ENCODE results near the gene ZAP70. TPM values are rescaled to one million over a fixed set of nuclear protein-coding genes. Genes with fewer than 3 reads are reported as not detected.

The ZAP70 gene
- total and polyA plus RNA-seq, 2 of the 13 experiments (the other 11 are each of a cell fraction or from before 2014, with no cell fraction given): 0.51 to 4.0 TPM

DNA sequence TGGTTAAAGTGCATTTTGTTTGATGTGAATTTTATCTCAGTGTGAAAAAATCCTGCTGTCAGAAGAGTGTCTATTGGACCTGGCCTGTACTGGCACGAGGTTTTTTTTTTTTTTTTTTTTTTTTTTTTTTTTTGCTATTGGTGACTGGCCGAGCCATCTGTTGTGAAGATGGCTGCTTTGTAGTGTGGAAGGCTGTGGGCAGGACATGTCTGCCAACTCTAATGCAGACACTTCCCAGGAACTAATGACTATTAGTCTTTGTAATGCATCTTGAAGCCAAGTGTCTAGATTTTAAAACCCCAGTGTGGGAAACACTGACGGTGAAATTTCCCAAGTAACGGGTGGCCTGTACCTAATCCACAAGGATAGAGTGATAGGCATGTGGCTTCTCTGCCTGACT is 34.3 kb downstream of the ZAP70 start (continued):
- TF ChIP-seq, protein P1, sequence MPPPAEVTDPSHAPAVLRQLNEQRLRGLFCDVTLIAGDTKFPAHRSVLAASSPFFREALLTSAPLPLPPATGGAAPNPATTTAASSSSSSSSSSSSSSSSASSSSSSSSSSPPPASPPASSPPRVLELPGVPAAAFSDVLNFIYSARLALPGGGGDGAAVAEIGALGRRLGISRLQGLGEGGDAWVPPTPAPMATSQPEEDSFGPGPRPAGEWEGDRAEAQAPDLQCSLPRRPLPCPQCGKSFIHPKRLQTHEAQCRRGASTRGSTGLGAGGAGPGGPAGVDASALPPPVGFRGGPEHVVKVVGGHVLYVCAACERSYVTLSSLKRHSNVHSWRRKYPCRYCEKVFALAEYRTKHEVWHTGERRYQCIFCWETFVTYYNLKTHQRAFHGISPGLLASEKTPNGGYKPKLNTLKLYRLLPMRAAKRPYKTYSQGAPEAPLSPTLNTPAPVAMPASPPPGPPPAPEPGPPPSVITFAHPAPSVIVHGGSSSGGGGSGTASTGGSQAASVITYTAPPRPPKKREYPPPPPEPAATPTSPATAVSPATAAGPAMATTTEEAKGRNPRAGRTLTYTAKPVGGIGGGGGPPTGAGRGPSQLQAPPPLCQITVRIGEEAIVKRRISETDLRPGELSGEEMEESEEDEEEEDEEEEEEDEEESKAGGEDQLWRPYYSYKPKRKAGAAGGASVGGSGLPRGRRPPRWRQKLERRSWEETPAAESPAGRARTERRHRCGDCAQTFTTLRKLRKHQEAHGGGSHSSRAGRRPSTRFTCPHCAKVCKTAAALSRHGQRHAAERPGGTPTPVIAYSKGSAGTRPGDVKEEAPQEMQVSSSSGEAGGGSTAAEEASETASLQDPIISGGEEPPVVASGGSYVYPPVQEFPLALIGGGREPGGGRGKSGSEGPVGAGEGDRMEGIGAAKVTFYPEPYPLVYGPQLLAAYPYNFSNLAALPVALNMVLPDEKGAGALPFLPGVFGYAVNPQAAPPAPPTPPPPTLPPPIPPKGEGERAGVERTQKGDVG (CRISPR knock-in tag; IDR thresholded peaks at IDR 0.05; ENCODE audit: borderline replicate concordance): no peak
- no peak for TF ChIP-seq ZFP82 (CRISPR knock-in tag; IDR thresholded peaks at IDR 0.05; ENCODE audit: borderline replicate concordance)
- TF ChIP-seq, protein P2, sequence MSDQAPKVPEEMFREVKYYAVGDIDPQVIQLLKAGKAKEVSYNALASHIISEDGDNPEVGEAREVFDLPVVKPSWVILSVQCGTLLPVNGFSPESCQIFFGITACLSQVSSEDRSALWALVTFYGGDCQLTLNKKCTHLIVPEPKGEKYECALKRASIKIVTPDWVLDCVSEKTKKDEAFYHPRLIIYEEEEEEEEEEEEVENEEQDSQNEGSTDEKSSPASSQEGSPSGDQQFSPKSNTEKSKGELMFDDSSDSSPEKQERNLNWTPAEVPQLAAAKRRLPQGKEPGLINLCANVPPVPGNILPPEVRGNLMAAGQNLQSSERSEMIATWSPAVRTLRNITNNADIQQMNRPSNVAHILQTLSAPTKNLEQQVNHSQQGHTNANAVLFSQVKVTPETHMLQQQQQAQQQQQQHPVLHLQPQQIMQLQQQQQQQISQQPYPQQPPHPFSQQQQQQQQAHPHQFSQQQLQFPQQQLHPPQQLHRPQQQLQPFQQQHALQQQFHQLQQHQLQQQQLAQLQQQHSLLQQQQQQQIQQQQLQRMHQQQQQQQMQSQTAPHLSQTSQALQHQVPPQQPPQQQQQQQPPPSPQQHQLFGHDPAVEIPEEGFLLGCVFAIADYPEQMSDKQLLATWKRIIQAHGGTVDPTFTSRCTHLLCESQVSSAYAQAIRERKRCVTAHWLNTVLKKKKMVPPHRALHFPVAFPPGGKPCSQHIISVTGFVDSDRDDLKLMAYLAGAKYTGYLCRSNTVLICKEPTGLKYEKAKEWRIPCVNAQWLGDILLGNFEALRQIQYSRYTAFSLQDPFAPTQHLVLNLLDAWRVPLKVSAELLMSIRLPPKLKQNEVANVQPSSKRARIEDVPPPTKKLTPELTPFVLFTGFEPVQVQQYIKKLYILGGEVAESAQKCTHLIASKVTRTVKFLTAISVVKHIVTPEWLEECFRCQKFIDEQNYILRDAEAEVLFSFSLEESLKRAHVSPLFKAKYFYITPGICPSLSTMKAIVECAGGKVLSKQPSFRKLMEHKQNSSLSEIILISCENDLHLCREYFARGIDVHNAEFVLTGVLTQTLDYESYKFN (CRISPR knock-in tag; conservative IDR thresholded peaks at IDR 0.05): no peak

DNA sequence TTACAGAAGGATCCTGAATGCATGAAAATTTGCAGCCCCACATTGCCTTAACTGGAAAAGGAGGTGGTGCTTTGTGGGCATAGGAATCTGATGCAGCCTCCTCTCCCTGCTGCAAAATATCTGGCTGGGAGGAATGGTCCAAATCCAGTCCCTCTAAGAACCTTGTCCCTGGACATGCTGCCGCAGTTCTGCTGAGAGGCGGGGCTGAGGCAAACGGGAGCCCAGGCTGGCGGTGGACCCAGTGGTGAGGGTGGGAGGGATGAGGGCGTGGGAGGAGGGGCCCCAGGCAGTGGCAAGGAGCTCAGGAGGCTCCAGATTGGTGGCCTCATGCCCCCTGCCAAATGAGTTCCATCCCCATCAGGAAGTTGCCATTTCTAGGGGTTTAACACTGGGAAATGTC is 36.2 kb downstream of the ZAP70 start:
- Histone ChIP-seq H3K4me1 (ENCODE audit: insufficient read depth, low read length) (no peaks in the 10 kb centered on the region), H3K9ac (ENCODE audit: insufficient read depth, low read depth, low read length) (no peak overlapping the region), H4K20me1 (ENCODE audit: insufficient read depth, low read length) (no peaks in the 10 kb centered on the region), H3K9me3 (ENCODE audit: low read length) (no peaks in the 10 kb centered on the region), H2AFZ (ENCODE audit: low read length) (no peak overlapping the region), H3K27ac (ENCODE audit: extremely low read length, insufficient read depth, low read length) (no peak overlapping the region), H3K4me3 (replicated peaks in 1 of 3; ENCODE audit: insufficient read depth in 1 of 3, low read depth in 2 of 3, low read length in 3 of 3) (no peak overlapping the region), H3K79me2 (ENCODE audit: insufficient read depth, low read length) (no peaks in the 10 kb centered on the region), H3K4me2 (ENCODE audit: low read depth, low read length) (no peak overlapping the region), H3K36me3 (replicated peaks in 1 of 2; ENCODE audit: control insufficient read depth in 1 of 2, insufficient read depth in 2 of 2, low read length in 2 of 2) (peaks cover 0 to under 1% of the 10 kb centered on the region in 2 experiments; a peak in 1 of 5 replicates), H3K27me3 (ENCODE audit: control insufficient read depth in 1 of 2, insufficient read depth in 2 of 2, low read length in 2 of 2) (no peaks in the 10 kb centered on the region)
- DNase-seq (ENCODE audit: low spot score) (no peak), ATAC-seq (no peak), FAIRE-seq (no peak)
- no TSS peak for BruUV-seq (replicated peaks)
- intact Hi-C loops (cut with micrococcal nuclease; ENCODE audit: unreplicated experiment) (loop anchor here (2.0 to 5.0 kb wide), 2 partner anchors 47 to 159 kb away; no protein-coding TSS in a partner anchor), in situ Hi-C loops (cut with HindIII; ENCODE audit: extremely low pct_ligation_motif_present, low pct_unique_long_range_greater_than_20kb) (no loop called here)
- POLR2A ChIA-PET: no interaction called here
- TF ChIP-seq ETV6 (CRISPR knock-in tag; conservative IDR thresholded peaks at IDR 0.05) (no peak), THYN1 (CRISPR knock-in tag; IDR thresholded peaks at IDR 0.05; ENCODE audit: borderline replicate concordance, low read depth) (no peak), ZBTB42 (CRISPR knock-in tag; IDR thresholded peaks at IDR 0.05) (no peak), ZFP41 (CRISPR knock-in tag; IDR thresholded peaks at IDR 0.05; ENCODE audit: borderline replicate concordance) (no peak), ZNF143 (CRISPR knock-in tag; IDR thresholded peaks at IDR 0.05) (no peak), MEIS2 (CRISPR knock-in tag; IDR thresholded peaks at IDR 0.05) (no peak), IRF2 (CRISPR knock-in tag; IDR thresholded peaks at IDR 0.05) (no peak)
- TF ChIP-seq, protein P3, sequence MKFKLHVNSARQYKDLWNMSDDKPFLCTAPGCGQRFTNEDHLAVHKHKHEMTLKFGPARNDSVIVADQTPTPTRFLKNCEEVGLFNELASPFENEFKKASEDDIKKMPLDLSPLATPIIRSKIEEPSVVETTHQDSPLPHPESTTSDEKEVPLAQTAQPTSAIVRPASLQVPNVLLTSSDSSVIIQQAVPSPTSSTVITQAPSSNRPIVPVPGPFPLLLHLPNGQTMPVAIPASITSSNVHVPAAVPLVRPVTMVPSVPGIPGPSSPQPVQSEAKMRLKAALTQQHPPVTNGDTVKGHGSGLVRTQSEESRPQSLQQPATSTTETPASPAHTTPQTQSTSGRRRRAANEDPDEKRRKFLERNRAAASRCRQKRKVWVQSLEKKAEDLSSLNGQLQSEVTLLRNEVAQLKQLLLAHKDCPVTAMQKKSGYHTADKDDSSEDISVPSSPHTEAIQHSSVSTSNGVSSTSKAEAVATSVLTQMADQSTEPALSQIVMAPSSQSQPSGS (CRISPR knock-in tag; IDR thresholded peaks at IDR 0.05): no peak
- CTCF ChIA-PET (ENCODE audit: low intra/inter-chr PET ratio, low total read pairs): no interaction called here
- WGBS (ENCODE audit: low lambda C conversion rate): 77% methylated on average over 5 of the region's 5 CpGs
